ENCODE data around the gene WDR86.

WDR86 gene

GRCh38 chr7:151439855-151440798 is 30.3 kb upstream of the WDR86 start, which contains the start of gene CRYGN:
CRYGN (minus strand) TSS chr7:151440141; CDS start chr7:151439917, 224 bp downstream.
- DNase-seq, result peak; percentile 47

GRCh38 chr7:151438864-151439601 is 29.2 kb upstream of the WDR86 start:
- no peak for DNase-seq

GRCh38 chr7:151437866-151438516 is 28.2 kb upstream of the WDR86 start:
- no peak for DNase-seq

- DNase-seq, result no peak
These were observed 27.3 kb upstream of the WDR86 start for GRCh38 chr7:151437159-151437553.

GRCh38 chr7:151436446-151437158 is 26.8 kb upstream of the WDR86 start:
- no peak for DNase-seq

DNA sequence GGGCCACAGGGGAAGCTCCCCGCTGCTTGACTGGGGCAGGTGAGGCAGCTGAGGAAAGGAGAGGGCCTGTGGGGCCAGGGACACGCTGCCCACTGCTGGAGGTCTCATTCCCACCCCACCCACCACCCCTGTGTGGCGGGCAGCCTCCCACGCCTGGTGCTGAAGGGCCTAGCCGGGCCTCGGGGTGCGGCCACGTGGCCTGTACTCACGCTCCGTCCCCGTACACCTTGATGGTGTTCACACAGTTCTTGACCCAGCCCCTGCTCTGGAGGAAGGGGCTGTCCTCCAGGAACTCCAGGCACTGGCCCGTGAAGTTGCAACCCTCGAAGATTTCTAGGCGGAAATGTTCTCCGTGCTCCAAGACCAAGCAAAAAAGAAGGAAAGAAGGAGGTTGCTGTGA is 26.1 kb upstream of the WDR86 start:
- no peak for DNase-seq

- no peak for DNase-seq
These were observed 25.5 kb upstream of the WDR86 start for GRCh38 chr7:151435103-151435916.

- no peak for DNase-seq
These were observed 24.7 kb upstream of the WDR86 start for GRCh38 chr7:151434549-151434948.

DNA sequence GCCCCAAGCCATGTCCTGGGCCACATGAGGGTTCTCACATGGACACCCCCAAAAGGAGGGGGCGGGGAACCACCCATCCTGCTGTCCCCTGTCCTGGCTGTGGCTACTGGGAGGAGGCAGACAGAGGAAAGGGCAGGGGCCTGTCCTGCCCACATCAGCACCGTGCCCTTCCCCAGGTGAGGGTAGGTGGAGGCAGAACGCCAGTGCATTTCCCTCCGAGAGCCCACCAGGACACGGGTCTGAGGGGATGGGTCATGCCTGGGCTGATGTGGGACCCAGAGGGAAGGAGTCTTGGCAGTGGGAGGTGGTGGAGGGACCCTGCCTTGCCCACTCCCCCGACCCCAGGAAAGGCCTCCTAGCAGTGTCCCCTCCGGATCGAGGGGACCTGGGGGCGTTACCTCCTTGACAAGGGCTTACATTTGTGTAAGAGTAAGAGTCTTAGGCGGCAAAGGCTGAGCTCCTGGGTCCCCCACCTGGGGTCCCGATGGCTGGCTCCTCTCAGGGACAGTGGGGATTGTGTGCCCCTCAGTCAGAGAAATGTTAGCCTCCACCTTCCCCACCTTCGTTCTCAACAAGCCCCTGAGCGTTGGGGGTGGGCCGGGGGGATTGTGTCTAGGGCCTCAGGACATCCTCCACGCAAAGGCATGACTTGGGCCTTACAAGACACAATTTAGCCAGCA is 24.0 kb upstream of the WDR86 start:
- DNase-seq, result no peak

DNA sequence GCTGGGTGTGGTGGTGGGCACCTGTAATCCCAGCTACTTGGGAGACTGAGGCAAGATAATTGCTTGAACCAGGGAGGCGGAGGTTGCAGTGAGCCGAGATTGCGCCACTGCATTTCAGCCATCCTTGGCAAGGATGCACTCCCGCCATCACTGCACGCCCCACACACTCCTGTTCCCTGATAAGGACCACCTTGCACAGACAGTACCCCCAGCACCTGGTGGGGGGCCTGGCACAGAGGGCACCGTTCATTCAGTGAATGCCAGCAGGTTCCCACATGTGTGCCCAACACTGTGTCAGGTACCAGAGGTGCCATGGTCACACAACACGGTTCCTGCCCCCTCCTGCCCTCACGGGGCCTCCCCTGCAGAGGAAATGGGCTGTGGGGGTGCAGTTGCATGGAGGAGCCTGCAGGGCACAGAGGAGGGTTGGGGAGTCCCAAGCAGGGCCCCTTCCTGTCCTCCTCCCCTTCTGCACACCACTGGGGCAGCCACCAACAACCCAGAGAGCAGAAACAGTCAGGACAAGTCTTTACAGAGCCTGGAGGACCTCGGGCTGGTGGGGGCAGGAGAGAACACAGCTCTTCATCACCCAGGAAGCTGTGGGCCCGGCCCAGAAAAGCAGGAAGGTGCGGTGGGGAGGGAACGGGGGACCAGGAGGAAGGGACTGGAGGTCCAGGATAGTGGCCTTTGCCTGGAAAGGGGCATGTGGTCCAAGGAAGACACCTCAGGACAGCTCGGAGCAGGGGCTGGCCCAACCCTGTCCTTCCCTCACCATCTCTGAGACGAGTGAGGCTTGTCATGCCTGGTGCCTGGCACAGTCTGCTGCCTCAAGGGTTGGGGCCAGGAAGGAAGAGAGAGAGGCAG is 23.1 kb upstream of the WDR86 start:
- peak; percentile 53 for DNase-seq

- DNase-seq, result no peak
These were observed 22.0 kb upstream of the WDR86 start for GRCh38 chr7:151431768-151432311.

- DNase-seq, result no peak
These were observed 21.5 kb upstream of the WDR86 start for GRCh38 chr7:151431281-151431767.

DNA sequence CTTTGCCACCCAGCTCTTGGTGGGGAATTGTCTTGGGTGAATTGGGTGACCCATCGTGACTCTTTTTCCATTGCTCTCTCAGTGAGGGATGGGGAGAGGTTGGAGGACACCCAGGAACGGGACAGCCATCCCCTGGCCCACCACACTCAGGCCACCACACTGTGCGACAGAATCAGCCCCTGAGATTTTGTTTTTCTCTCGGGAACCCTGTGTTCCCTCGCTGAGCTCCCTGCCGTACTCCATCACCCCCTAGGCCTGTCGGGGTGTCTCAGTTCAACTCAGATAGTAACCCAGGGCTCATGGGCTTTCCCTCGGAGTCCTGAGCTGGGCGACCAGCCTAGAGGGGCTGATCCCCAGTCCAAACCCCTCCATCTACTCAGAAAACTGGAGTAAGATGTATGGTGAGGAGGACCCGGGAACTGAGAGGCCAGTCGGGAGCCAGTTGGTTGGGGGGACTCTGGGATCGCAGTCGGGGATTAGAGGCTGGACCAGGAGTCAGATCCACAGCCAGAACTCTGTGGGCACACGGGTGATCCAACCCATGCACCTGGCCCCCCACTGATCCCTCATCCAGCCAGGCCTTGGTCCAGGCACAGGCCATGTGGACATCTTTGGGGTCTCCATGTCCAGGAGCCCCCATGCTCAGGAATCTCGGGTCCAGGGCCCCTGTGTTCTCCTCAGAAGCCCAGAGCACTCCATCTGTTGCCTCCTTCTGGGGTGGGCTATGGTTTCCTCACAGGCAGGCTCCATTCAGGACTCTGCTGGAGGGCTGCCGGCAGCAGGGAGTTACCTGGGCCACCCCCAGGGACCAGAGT is 20.8 kb upstream of the WDR86 start:
- DNase-seq, result no peak

- DNase-seq, result peak; percentile 70
These were observed 19.9 kb upstream of the WDR86 start for GRCh38 chr7:151429560-151430331.

- no peak for DNase-seq
These were observed 19.4 kb upstream of the WDR86 start for GRCh38 chr7:151429237-151429559.

- no peak for DNase-seq
These were observed 18.8 kb upstream of the WDR86 start for GRCh38 chr7:151428378-151429236.

Data from CD4-positive, alpha-beta T cell treated with Interleukin-6 for 4 hours (primary cell).